GM18502 (cell line): Measurements from ENCODE around the gene OR4A16.

Experiments used
- ATAC-seq: cut with Tn5 transposase; IDR thresholded peaks from one replicate; pipeline ENCODE4 v1.9.1; 2021; ENCODE audit warnings: mild to moderate bottlenecking; ENCODE audit not compliant: unreplicated experiment, poor library complexity

The OR4A16 gene, protein sequence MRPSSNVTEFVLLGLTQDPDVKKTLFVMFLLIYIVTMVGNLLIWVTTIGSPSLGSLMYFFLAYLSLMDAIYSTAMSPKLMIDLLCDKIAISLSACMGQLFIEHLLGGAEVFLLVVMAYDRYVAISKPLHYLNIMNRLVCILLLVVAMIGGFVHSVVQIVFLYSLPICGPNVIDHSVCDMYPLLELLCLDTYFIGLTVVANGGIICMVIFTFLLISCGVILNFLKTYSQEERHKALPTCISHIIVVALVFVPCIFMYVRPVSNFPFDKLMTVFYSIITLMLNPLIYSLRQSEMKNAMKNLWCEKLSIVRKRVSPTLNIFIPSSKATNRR

DNA sequence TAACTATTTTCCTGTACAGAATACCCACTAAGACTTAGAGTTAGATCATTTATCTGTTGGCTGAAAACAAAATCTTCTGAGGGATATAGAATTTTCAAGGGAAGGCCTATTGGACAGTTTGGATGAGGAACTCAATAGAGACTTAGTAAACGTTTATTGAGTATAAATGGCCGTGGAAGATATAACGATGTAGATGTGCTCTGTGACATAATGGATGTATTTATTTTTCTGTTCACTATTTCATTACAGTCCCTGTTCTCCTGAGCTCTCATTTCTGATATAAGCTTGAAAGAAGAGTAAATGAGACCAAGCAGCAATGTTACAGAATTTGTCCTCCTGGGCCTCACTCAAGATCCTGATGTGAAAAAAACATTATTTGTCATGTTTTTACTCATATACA lies at the start of gene OR4A16:
Gene OR4A16 (plus strand): TSS at position 301 of the 400 bp plus-strand sequence. CDS start 0 bp downstream, at position 301.
- no peak for ATAC-seq

DNA sequence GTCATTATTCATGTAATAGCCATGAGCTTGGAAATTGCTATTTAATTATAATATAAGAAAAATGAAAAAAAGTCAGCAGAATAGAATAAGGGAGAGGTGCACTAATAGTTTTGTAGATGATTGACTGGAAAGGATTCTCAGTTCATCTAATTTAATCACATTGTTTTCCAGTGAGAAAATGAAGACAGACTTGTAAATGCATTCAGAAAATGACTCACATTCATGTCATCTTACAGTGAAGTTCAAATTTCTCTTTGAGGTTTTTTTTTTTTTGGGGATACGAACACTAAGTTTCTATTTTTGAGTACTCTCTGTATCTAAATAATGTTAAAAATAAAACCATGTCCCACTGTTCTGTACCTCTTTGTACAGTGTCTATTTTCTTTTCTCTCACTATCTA lies 18.5 kb upstream of the OR4A16 start:
- ATAC-seq = no peak

DNA sequence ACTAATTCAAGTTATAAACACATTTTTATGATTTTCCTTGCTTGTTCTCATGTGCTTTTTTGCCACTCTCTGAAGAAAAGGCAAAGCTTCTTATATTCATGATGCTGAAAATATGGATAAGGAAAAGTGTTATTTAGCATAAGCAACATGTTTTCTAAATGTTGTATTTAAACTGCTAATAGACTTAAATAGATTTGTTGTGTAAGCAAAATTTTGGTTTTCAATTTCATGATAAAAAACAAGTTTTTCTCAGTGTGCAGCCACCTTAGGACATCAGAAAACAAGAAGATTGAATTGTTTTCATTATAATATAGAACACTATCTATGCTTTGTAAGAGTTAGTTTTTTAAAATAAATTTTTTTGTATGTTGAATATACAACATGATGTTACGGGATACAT lies 2.3 kb downstream of the OR4A16 start:
- ATAC-seq = no peak

DNA sequence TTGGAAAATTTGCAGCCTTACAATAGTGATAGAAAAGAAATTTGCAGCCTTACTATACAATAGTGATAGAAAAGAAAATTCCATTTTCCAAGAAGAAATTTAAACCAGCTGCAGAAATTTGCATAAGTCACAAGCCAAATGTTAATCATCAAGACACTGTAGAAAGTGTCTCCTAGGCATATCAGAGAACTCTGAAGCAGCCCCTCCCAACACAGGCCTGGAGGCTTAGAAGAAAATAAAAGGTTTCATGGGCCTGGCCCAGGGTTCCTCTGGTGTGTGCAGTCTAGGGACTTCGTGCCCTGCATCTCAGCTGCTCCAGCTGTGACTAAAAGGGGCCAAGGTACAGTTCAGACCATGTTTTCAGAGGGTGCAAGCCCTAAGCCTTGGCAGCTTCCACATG lies 6.0 kb downstream of the OR4A16 start:
- no peak for ATAC-seq

DNA sequence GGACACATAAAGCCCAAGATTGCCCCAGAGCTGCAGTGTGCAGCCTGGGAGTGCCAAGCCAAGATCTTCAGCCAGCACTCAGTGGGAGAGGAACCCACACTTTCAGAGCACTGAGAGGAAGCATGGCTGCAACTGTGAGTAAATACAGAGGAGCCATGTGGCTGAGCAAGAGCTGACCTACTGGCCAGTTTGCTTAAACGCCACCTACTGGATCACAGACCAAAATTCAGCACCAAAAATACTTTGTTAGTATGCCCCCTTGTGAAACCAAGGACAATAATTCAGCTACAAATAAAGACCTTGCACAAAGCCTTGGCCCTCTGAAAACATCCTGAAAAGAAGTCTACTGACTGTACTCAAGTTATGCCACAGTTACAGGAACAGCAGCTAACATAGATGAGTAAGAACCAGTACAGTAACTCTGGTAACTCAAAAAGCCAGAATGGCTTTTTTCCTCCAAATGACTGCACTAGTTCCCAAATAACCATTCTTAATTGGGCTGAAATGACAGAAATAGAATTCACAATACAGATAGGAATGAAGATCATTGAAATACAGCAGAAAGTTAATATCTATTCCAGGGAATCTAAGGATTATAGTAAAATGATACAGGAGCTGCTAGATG lies 14.7 kb downstream of the OR4A16 start:
- no peak for ATAC-seq

DNA sequence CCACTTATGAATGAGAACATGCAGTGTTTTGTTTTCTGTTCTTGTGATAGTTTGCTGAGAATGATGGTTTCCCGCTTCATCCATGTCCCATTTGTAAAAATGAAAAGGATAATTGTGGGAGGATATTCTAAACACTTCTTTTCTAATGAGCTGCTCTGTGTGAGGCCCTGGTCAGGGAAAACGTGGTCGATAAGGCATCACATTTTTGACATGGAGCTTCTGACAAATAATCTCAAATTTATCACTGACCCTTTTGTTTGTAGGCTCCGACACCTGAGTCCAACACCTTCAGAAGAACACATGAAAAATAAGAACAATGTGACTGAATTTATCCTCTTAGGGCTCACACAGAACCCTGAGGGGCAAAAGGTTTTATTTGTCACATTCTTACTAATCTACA lies 24.7 kb downstream of the OR4A16 start, which contains the start of gene OR4A15:
Gene OR4A15 (plus strand): TSS at position 301 of the 400 bp plus-strand sequence. CDS start 0 bp downstream, at position 301.
- no peak for ATAC-seq
